Measurements from ENCODE around the gene AQP6.

AQP6 gene

GRCh38 chr12:49941556-49942511, 30.9 kb upstream of the AQP6 start:
- Mint-ChIP-seq H3K4me3 (no peak overlapping the region), H3K36me3 (ENCODE audit: low read depth) (no peaks in the 10 kb centered on the region), H3K27ac (no peak overlapping the region), H3K4me1 (peaks cover 18% of the 10 kb centered on the region), H3K27me3 (ENCODE audit: low read depth) (peaks cover 44% of the 10 kb centered on the region), H3K9me3 (no peaks in the 10 kb centered on the region)
- TF ChIP-seq CTCF (IDR thresholded peaks at IDR 0.05; ENCODE audit: unreplicated experiment in 3 of 3) = no peak

- no peak for TF ChIP-seq CTCF (IDR thresholded peaks at IDR 0.05; ENCODE audit: unreplicated experiment in 3 of 3)
- Mint-ChIP-seq H3K4me3 (no peak overlapping the region), H3K36me3 (ENCODE audit: low read depth) (no peaks in the 10 kb centered on the region), H3K9me3 (no peaks in the 10 kb centered on the region), H3K27ac (peak overlapping the region in 1 of 3 experiments; percentile 27), H3K4me1 (peaks cover 18% of the 10 kb centered on the region), H3K27me3 (ENCODE audit: low read depth) (peaks cover 48% of the 10 kb centered on the region)
Measured at GRCh38 chr12:49942512-49942893, 30.2 kb upstream of the AQP6 start.

GRCh38 chr12:49942921-49943624, 29.7 kb upstream of the AQP6 start:
- Mint-ChIP-seq H3K9me3 (no peaks in the 10 kb centered on the region), H3K36me3 (ENCODE audit: low read depth) (no peaks in the 10 kb centered on the region), H3K27ac (peak overlapping the region in 1 of 3 experiments; percentile 27), H3K4me3 (no peak overlapping the region), H3K4me1 (peaks cover 18% of the 10 kb centered on the region), H3K27me3 (ENCODE audit: low read depth) (peaks cover 53% of the 10 kb centered on the region)
- TF ChIP-seq CTCF (IDR thresholded peaks at IDR 0.05; ENCODE audit: unreplicated experiment in 3 of 3) = no peak

- TF ChIP-seq CTCF (IDR thresholded peaks at IDR 0.05; ENCODE audit: unreplicated experiment in 3 of 3) = no peak
- Mint-ChIP-seq H3K36me3 (ENCODE audit: low read depth) (no peaks in the 10 kb centered on the region), H3K4me1 (peaks cover 18% of the 10 kb centered on the region), H3K27ac (no peak overlapping the region), H3K4me3 (no peak overlapping the region), H3K9me3 (no peaks in the 10 kb centered on the region), H3K27me3 (ENCODE audit: low read depth) (peaks cover 55% of the 10 kb centered on the region)
Measured at GRCh38 chr12:49943625-49943960, 29.2 kb upstream of the AQP6 start.

- no peaks in the 10 kb centered on the region for H3K9me3 Mint-ChIP-seq
- H3K27ac Mint-ChIP-seq = no peak overlapping the region
- peaks cover 18% of the 10 kb centered on the region for H3K4me1 Mint-ChIP-seq
- no peak for TF ChIP-seq CTCF (IDR thresholded peaks at IDR 0.05; ENCODE audit: unreplicated experiment in 3 of 3)
- no peaks in the 10 kb centered on the region for H3K36me3 Mint-ChIP-seq (ENCODE audit: low read depth)
- H3K4me3 Mint-ChIP-seq = no peak overlapping the region
- peaks cover 55% of the 10 kb centered on the region for H3K27me3 Mint-ChIP-seq (ENCODE audit: low read depth)
Measured at GRCh38 chr12:49944046-49944445, 28.7 kb upstream of the AQP6 start.

Data from nephron (organoid).